Measurements from ENCODE around the gene KNSTRN. TPM values are rescaled to one million over a fixed set of nuclear protein-coding genes. Genes with fewer than 3 reads are reported as not detected.

The KNSTRN gene
- total RNA-seq, 4 donors from 2014 or later, result 7.2 to 16.2 (median 9.9) TPM

GRCh38 chr15:40405501-40406381 is 23.2 kb downstream of the KNSTRN start, which contains the start of gene IVD:
TSS of gene IVD (plus strand) at chr15:40405795. CDS start at chr15:40405828, 33 bp downstream.
- Histone ChIP-seq H3K27ac (peak within 1 kb of the TSS; percentile 35 to 82 (median 78)), H3K4me1 (peaks cover 0 to 27% (median 11%) of the 10 kb centered on the region in 3 donors), H3K4me3 (peak within 1 kb of the TSS; percentile 61 to 71), H3K27me3 (no peaks in the 10 kb centered on the region), H3K36me3 (peaks cover 0 to 34% of the 10 kb centered on the region in 2 donors), H3K9me3 (no peaks in the 10 kb centered on the region)
- WGBS, 2 donors (ENCODE audit: low coverage in 1 of 2), result 0% methylated on average over 11 of the region's 54 CpGs; no CpG with 5 or more reads in 1 of the 2 donors
- TF ChIP-seq POLR2A (IDR thresholded peaks at IDR 0.05) (peak; percentile 65 to 66), CTCF (IDR thresholded peaks at IDR 0.05) (peak in 1 of 4 experiments; percentile 15), EP300 (IDR thresholded peaks at IDR 0.05) (no peak), POLR2AphosphoS5 (IDR thresholded peaks at IDR 0.05) (peak; percentile 73)
- peak; percentile 100 for ATAC-seq

- WGBS, 2 donors (ENCODE audit: low coverage in 1 of 2), result 44 to 67% methylated on average over 2 to 6 of the region's 8 CpGs
- H3K27ac ChIP-seq, result no peak overlapping the region
- H3K36me3 ChIP-seq, result peaks cover 0 to 51% of the 10 kb centered on the region in 2 donors
These were observed 24.9 kb downstream of the KNSTRN start for GRCh38 chr15:40407330-40407990.

GRCh38 chr15:40409366-40409765 is 26.8 kb downstream of the KNSTRN start:
- H3K9me3 ChIP-seq, result no peaks in the 10 kb centered on the region
- no peak overlapping the region for H3K27ac ChIP-seq
- H3K4me3 ChIP-seq, result no peak overlapping the region
- 70 to 71% methylated on average over 2 to 3 of the region's 3 CpGs for WGBS, 2 donors (ENCODE audit: low coverage in 1 of 2)
- no peak for TF ChIP-seq CTCF (IDR thresholded peaks at IDR 0.05)
- TF ChIP-seq EP300 (IDR thresholded peaks at IDR 0.05), result no peak
- TF ChIP-seq POLR2AphosphoS5 (IDR thresholded peaks at IDR 0.05), result no peak
- no peak for TF ChIP-seq POLR2A (IDR thresholded peaks at IDR 0.05)
- H3K36me3 ChIP-seq, result peaks cover 0 to 70% of the 10 kb centered on the region in 2 donors
- no peaks in the 10 kb centered on the region for H3K27me3 ChIP-seq
- peaks cover 0 to 27% (median 11%) of the 10 kb centered on the region in 3 donors for H3K4me1 ChIP-seq
- ATAC-seq, result no peak

More at GRCh38 chr15:40407330-40407990, 24.9 kb downstream of the KNSTRN start:
- no peak overlapping the region for H3K4me3 ChIP-seq
- ATAC-seq, result no peak
- H3K9me3 ChIP-seq, result no peaks in the 10 kb centered on the region
- TF ChIP-seq EP300 (IDR thresholded peaks at IDR 0.05) (no peak), POLR2A (IDR thresholded peaks at IDR 0.05) (no peak), CTCF (IDR thresholded peaks at IDR 0.05) (no peak), POLR2AphosphoS5 (IDR thresholded peaks at IDR 0.05) (no peak)
- peaks cover 0 to 27% (median 11%) of the 10 kb centered on the region in 3 donors for H3K4me1 ChIP-seq
- no peaks in the 10 kb centered on the region for H3K27me3 ChIP-seq

GRCh38 chr15:40410476-40410875 is 28.0 kb downstream of the KNSTRN start:
- Histone ChIP-seq H3K27me3 (no peaks in the 10 kb centered on the region), H3K27ac (no peak overlapping the region), H3K9me3 (no peaks in the 10 kb centered on the region), H3K4me1 (peaks cover 0 to 18% (median 4%) of the 10 kb centered on the region in 3 donors), H3K4me3 (no peak overlapping the region), H3K36me3 (peaks cover 0 to 81% of the 10 kb centered on the region in 2 donors)
- WGBS, 2 donors (ENCODE audit: low coverage in 1 of 2), result 87 to 98% methylated on average over 6 to 11 of the region's 11 CpGs
- ATAC-seq, result no peak
- no peak for TF ChIP-seq POLR2A (IDR thresholded peaks at IDR 0.05)
- TF ChIP-seq CTCF (IDR thresholded peaks at IDR 0.05), result no peak
- no peak for TF ChIP-seq POLR2AphosphoS5 (IDR thresholded peaks at IDR 0.05)
- no peak for TF ChIP-seq EP300 (IDR thresholded peaks at IDR 0.05)
